ENCODE results near the gene DNAH6.

The DNAH6 gene

GRCh38 chr2:84478867-84479266 lies 37.4 kb upstream of the DNAH6 start:
- DNase-seq (ENCODE audit: low read depth): no peak
- TF ChIP-seq CTCF (conservative IDR thresholded peaks at IDR 0.05; ENCODE audit: low read depth, low read length): no peak
- H3K4me3 ChIP-seq (ENCODE audit: low read depth, low read length): no peak overlapping the region

GRCh38 chr2:84481702-84482101 lies 34.6 kb upstream of the DNAH6 start:
- no peak overlapping the region for H3K4me3 ChIP-seq (ENCODE audit: low read depth, low read length)
- peak; percentile 59 for DNase-seq (ENCODE audit: low read depth)
- no peak for TF ChIP-seq CTCF (conservative IDR thresholded peaks at IDR 0.05; ENCODE audit: low read depth, low read length)

GRCh38 chr2:84482603-84483002 lies 33.7 kb upstream of the DNAH6 start:
- no peak for TF ChIP-seq CTCF (conservative IDR thresholded peaks at IDR 0.05; ENCODE audit: low read depth, low read length)

GRCh38 chr2:84483320-84483719 lies 33.0 kb upstream of the DNAH6 start:
- DNase-seq (ENCODE audit: low read depth): no peak
- no peak for TF ChIP-seq CTCF (conservative IDR thresholded peaks at IDR 0.05; ENCODE audit: low read depth, low read length)
- H3K4me3 ChIP-seq (ENCODE audit: low read depth, low read length): no peak overlapping the region

More at GRCh38 chr2:84482603-84483002, 33.7 kb upstream of the DNAH6 start:
- DNase-seq (ENCODE audit: low read depth): no peak
- H3K4me3 ChIP-seq (ENCODE audit: low read depth, low read length): no peak overlapping the region

- H3K4me3 ChIP-seq (ENCODE audit: low read depth, low read length): no peak overlapping the region
These were observed 29.7 kb upstream of the DNAH6 start for GRCh38 chr2:84486441-84487115.

GRCh38 chr2:84487298-84487996 lies 28.9 kb upstream of the DNAH6 start:
- no peak for TF ChIP-seq CTCF (conservative IDR thresholded peaks at IDR 0.05; ENCODE audit: low read depth, low read length)
- H3K4me3 ChIP-seq (ENCODE audit: low read depth, low read length): no peak overlapping the region
- peak; percentile 45 for DNase-seq (ENCODE audit: low read depth)

More at GRCh38 chr2:84486441-84487115, 29.7 kb upstream of the DNAH6 start:
- no peak for TF ChIP-seq CTCF (conservative IDR thresholded peaks at IDR 0.05; ENCODE audit: low read depth, low read length)
- peak; percentile 47 for DNase-seq (ENCODE audit: low read depth)
